Vagina (tissue), 2 donors: Measurements from ENCODE around the gene LPP. TPM values are rescaled to one million over a fixed set of nuclear protein-coding genes. Genes with fewer than 3 reads are reported as not detected.
A peak's percentile ranks its signal among the peaks of the same experiment; 100 is the strongest.

Experiments
- DNase-seq, 2 donors: peaks; one replicate each; pipeline ENCODE4 v3.0.0-alpha.2; 2017; ENCODE audit errors: extremely low spot score in 2 of 2
- H3K27ac ChIP-seq: fragments of 200-600 bp; sonication (generic); one replicate; pipeline ENCODE4 v1.5.1; 2019
- H3K27me3 ChIP-seq: fragments of 200-600 bp; sonication (generic); one replicate; pipeline ENCODE4 v1.5.1; 2019
- H3K36me3 ChIP-seq, 2 donors: fragments of 200-600 bp; sonication (generic); one replicate each; pipeline ENCODE4 v1.5.1; 2017 to 2019
- H3K4me1 ChIP-seq: fragments of 200-600 bp; sonication (generic); one replicate; pipeline ENCODE4 v1.5.1; 2019
- H3K4me3 ChIP-seq, 2 donors: fragments of 200-600 bp; sonication (generic); 1 replicate in 1 of 2; 2 replicates in 1 of 2; pipeline ENCODE4 v1.5.1; 2016 to 2019
- H3K9me3 ChIP-seq: fragments of 200-600 bp; sonication (generic); one replicate; pipeline ENCODE4 v1.5.1; 2019
- POLR2A ChIP-seq, 2 donors: fragments of 450-650 bp; IDR thresholded peaks; one replicate each; pipeline ENCODE4 v1.6.1; 2017; ENCODE audit warnings: antibody characterized with exemption in 2 of 2, mild to moderate bottlenecking in 2 of 2, moderate library complexity in 2 of 2
- POLR2AphosphoS5 ChIP-seq, 2 donors: sonication (generic); formaldehyde crosslinking; IDR thresholded peaks; one replicate each; pipeline ENCODE4 v1.9.0; 2017; ENCODE audit warnings: antibody characterized with exemption in 2 of 2, mild to moderate bottlenecking in 2 of 2, low read depth in 1 of 2; ENCODE audit not compliant: insufficient read depth in 1 of 2
- intact Hi-C: fragments of 100-400 bp; cut with DNase I; formaldehyde crosslinking; loops from one replicate; pipeline ENCODE4 v1.15.1; 2023
- total RNA-seq: library from RNA; depleted of rRNA; stranded (reverse); fragments of >200 nt; gene quantifications from one replicate; pipeline ENCODE4 v1.2.3, GENCODE V29; 2016
- TF ChIP-seq, protein P1 (sequence below), 3 experiments: fragments of 450-650 bp in 2 of 3; fragments of 200-600 bp in 1 of 3; sonication (generic) in 1 of 3; IDR thresholded peaks; one replicate each; pipeline ENCODE4 v1.5.1; 2017 to 2019; ENCODE audit warnings: antibody characterized with exemption in 3 of 3, mild to moderate bottlenecking in 2 of 3, moderate library complexity in 2 of 3

The LPP gene
- total RNA-seq, 1 donor from 2014 or later = 248 TPM

DNA sequence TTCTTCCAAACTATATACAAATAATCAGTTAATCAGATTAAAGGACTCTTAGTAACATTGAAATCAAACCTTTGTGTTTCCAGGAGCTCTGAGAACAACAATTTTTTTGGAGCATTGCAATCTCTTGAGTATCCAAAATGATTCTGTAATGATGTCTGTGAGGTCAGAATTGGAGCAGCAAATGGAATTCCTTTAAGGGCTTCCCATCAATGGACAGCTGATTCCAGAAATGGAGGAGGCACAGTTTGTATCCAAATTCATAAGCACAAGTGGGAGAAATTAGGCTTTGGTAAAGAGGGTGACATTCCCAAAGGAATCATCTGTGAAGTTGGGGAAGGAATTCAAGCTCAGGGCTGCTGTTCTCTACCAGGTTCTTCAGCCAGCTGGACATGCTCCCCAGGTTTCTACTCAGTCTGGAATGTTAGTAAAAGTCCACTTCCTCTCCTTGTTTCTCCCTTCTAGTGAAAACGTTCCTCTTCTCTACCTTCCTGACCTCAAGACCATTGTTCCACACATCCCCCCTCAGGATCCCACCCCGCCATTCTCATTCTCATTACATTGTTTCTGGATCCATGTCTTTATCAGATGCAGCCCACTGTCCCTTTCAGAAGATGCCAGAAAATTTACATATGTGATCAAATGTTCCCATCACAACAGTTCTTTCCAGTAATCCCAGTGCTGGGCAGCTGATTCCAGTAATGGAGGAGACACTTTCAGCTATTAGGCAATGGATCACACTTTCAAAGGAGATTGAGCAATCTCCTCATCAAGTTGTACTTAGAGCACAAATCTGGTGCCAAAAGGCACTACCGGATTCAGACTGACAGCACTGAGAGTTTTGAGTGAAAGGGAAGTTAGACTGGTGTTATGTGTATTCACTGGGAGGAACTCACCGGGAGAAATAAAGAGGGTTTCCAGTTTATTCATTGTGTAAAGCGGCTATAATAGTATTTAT is 626.5 kb downstream of the LPP start:
- TF ChIP-seq POLR2A (IDR thresholded peaks at IDR 0.05) (no peak), POLR2AphosphoS5 (IDR thresholded peaks at IDR 0.05; ENCODE audit: insufficient read depth in 1 of 2, low read depth in 1 of 2) (peak; percentile 21 to 77)
- TF ChIP-seq, protein P1, sequence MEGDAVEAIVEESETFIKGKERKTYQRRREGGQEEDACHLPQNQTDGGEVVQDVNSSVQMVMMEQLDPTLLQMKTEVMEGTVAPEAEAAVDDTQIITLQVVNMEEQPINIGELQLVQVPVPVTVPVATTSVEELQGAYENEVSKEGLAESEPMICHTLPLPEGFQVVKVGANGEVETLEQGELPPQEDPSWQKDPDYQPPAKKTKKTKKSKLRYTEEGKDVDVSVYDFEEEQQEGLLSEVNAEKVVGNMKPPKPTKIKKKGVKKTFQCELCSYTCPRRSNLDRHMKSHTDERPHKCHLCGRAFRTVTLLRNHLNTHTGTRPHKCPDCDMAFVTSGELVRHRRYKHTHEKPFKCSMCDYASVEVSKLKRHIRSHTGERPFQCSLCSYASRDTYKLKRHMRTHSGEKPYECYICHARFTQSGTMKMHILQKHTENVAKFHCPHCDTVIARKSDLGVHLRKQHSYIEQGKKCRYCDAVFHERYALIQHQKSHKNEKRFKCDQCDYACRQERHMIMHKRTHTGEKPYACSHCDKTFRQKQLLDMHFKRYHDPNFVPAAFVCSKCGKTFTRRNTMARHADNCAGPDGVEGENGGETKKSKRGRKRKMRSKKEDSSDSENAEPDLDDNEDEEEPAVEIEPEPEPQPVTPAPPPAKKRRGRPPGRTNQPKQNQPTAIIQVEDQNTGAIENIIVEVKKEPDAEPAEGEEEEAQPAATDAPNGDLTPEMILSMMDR (IDR thresholded peaks at IDR 0.05) = no peak
- DNase-seq = peak in 1 of 2 donors; percentile 91
- no peaks in the 10 kb centered on the region for H3K36me3 ChIP-seq
- H3K4me1 ChIP-seq = peaks cover 28% of the 10 kb centered on the region
- H3K27me3 ChIP-seq = no peaks in the 10 kb centered on the region
- H3K27ac ChIP-seq = peak overlapping the region; percentile 14
- H3K9me3 ChIP-seq = no peaks in the 10 kb centered on the region
- intact Hi-C loops = loop anchor here (5.0 to 10.0 kb wide), 2 partner anchors 167 to 1036 kb away; partner anchors contain the start of gene BCL6
- H3K4me3 ChIP-seq = no peak overlapping the region

DNA sequence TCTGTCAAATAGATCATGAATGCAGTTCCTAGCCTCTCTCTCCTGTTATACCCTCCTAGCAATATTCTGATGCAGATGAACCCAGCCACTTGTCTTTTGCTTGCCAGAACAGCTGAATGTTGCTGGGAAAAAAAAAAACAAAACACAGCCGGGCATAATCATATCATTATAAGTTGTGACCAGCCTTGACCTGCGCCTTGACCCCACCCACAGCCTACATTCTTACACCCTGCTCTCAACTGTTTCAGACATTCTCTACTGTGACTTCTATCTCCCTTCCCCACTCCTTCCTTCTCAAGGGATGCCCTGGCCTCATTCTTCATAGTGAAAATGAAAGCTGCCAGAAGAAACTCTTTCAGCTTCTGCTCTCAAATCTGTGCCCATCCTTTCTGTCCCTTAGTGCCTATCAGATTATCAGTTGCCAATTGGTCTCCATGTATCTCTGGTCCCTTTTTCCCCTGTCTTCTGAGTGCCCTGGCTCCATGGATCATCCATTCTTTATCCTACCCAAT is 628.7 kb downstream of the LPP start:
- Histone ChIP-seq H3K4me1 (peaks cover 23% of the 10 kb centered on the region), H3K4me3 (no peak overlapping the region), H3K36me3 (no peaks in the 10 kb centered on the region), H3K9me3 (no peaks in the 10 kb centered on the region), H3K27me3 (no peaks in the 10 kb centered on the region), H3K27ac (no peak overlapping the region)
- TF ChIP-seq POLR2A (IDR thresholded peaks at IDR 0.05) = no peak
- no peak for TF ChIP-seq POLR2AphosphoS5 (IDR thresholded peaks at IDR 0.05; ENCODE audit: insufficient read depth in 1 of 2, low read depth in 1 of 2)
- intact Hi-C loops = loop anchor here (5.0 to 10.0 kb wide), 2 partner anchors 165 to 1038 kb away; partner anchors contain the start of gene BCL6
- no peak for DNase-seq

DNA sequence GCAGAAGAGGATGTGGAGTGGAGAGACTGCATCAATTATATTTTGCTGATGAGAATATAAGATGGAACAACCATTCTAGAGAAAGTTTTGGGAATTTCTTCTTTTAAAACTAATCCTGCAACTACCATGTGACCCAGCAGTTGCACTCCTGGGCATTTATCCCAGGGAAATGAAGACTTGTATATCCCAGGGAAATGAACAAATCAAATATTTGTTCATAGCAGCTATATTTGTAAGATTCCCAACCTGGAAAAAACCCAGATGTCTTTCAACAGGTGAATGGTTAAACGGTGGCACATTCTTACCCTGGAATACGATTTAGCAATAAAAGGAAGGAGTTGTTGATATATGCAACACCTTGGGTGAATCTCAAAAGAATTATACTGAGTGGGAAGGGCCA is 632.5 kb downstream of the LPP start:
- Histone ChIP-seq H3K4me3 (no peak overlapping the region), H3K36me3 (no peaks in the 10 kb centered on the region), H3K9me3 (no peaks in the 10 kb centered on the region), H3K27ac (no peak overlapping the region), H3K4me1 (peaks cover 9% of the 10 kb centered on the region), H3K27me3 (no peaks in the 10 kb centered on the region)
- TF ChIP-seq, protein P1 (IDR thresholded peaks at IDR 0.05) = no peak
- TF ChIP-seq POLR2AphosphoS5 (IDR thresholded peaks at IDR 0.05; ENCODE audit: insufficient read depth in 1 of 2, low read depth in 1 of 2) = no peak
- TF ChIP-seq POLR2A (IDR thresholded peaks at IDR 0.05) = no peak
- intact Hi-C loops = loop anchor here (10.0 kb wide), 1 partner anchor 1042 kb away; the partner anchor contains the start of gene BCL6
- no peak for DNase-seq

DNA sequence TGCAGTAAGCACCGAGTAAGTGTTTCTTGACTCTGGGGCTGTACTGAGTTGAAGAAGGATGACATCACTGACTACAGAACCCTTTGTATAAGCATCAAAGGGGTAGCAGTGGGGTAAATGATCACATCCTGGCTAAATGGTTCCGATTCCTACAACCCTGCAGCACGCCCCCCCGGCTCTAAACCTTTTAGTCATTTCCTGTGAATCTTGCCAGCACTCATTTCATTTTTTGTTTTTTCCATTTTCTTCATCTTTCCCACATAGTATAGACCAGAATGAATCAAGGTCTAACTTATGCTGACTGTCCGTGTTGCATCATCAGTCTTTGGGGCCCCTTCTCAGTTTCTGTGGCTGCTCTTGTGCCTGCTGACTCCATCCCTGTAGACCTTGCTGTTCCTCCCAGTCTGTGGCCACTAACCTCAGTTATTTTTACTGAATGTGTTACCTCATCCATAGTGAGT is 634.7 kb downstream of the LPP start:
- intact Hi-C loops = loop anchor here (10.0 kb wide), 1 partner anchor 1044 kb away; the partner anchor contains the start of gene BCL6
- H3K27me3 ChIP-seq = no peaks in the 10 kb centered on the region
- TF ChIP-seq POLR2AphosphoS5 (IDR thresholded peaks at IDR 0.05; ENCODE audit: insufficient read depth in 1 of 2, low read depth in 1 of 2) (no peak), POLR2A (IDR thresholded peaks at IDR 0.05) (no peak)
- no peaks in the 10 kb centered on the region for H3K36me3 ChIP-seq
- no peak overlapping the region for H3K4me3 ChIP-seq
- H3K27ac ChIP-seq = no peak overlapping the region
- no peak for DNase-seq
- peaks cover 9% of the 10 kb centered on the region for H3K4me1 ChIP-seq
- H3K9me3 ChIP-seq = no peaks in the 10 kb centered on the region

DNA sequence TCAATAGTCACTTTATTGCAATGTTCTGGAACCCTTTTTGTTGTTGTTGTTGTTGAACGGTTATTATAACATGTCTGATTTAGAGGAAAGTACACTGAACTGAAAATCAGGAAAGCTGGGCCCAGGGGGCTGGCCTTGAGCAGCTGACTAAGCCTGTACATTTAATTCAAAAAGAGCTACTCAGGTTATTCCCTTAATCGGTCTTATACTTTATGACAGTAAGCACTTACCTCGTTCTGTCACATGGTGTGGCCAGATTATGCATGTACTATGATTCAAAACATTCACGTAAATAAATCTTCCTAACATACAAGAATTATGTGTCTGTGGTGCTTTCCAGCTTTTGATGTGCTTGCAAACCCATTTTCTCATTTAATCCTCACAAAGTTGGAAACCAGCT is 635.3 kb downstream of the LPP start:
- intact Hi-C loops = loop anchor here (10.0 kb wide), 1 partner anchor 1044 kb away; the partner anchor contains the start of gene BCL6
- DNase-seq = no peak
- no peak overlapping the region for H3K4me3 ChIP-seq
- H3K27ac ChIP-seq = no peak overlapping the region
- peaks cover 9% of the 10 kb centered on the region for H3K4me1 ChIP-seq
- no peaks in the 10 kb centered on the region for H3K36me3 ChIP-seq
- TF ChIP-seq, protein P1 (IDR thresholded peaks at IDR 0.05) = no peak
- TF ChIP-seq POLR2AphosphoS5 (IDR thresholded peaks at IDR 0.05; ENCODE audit: insufficient read depth in 1 of 2, low read depth in 1 of 2) (no peak), POLR2A (IDR thresholded peaks at IDR 0.05) (no peak)
- no peaks in the 10 kb centered on the region for H3K9me3 ChIP-seq
- no peaks in the 10 kb centered on the region for H3K27me3 ChIP-seq
